ENCODE data around the gene PEAR1. TPM values are rescaled to one million over a fixed set of nuclear protein-coding genes. Genes with fewer than 3 reads are reported as not detected.

The PEAR1 gene
- total RNA-seq, 3 donors from 2014 or later = 4.0 to 15.1 (median 6.2) TPM

GRCh38 chr1:156895927-156896326, 2.4 kb downstream of the PEAR1 start:
- intact Hi-C loops (cut with DNase I; ENCODE audit: low total_unique reads) = no loop called here
- Histone ChIP-seq H3K36me3 (no peaks in the 10 kb centered on the region), H3K27me3 (peaks cover 0 to 12% of the 10 kb centered on the region in 2 donors), H3K4me1 (peaks cover 0 to 6% of the 10 kb centered on the region in 2 donors), H3K27ac (peak overlapping the region; percentile 78 to 97), H3K9me3 (no peaks in the 10 kb centered on the region), H3K4me3 (peak overlapping the region in 2 of 3 donors; percentile 40 to 48)
- TF ChIP-seq POLR2A (IDR thresholded peaks at IDR 0.05) (no peak), CTCF (IDR thresholded peaks at IDR 0.05) (no peak), POLR2AphosphoS5 (IDR thresholded peaks at IDR 0.05) (no peak)
- DNase-seq (ENCODE audit: low spot score in 2 of 2) = no peak

- Histone ChIP-seq H3K9me3 (no peaks in the 10 kb centered on the region), H3K27me3 (peaks cover 0 to 12% of the 10 kb centered on the region in 2 donors), H3K4me3 (peak overlapping the region in 2 of 3 donors; percentile 16 to 40), H3K36me3 (no peaks in the 10 kb centered on the region), H3K27ac (peak overlapping the region; percentile 78 to 97), H3K4me1 (peaks cover 0 to 9% of the 10 kb centered on the region in 2 donors)
- DNase-seq (ENCODE audit: low spot score in 2 of 2) = no peak
- intact Hi-C loops (cut with DNase I; ENCODE audit: low total_unique reads) = no loop called here
- TF ChIP-seq POLR2A (IDR thresholded peaks at IDR 0.05) (no peak), POLR2AphosphoS5 (IDR thresholded peaks at IDR 0.05) (no peak), CTCF (IDR thresholded peaks at IDR 0.05) (no peak)
Measured at GRCh38 chr1:156896490-156897033, 3.0 kb downstream of the PEAR1 start.

- intact Hi-C loops (cut with DNase I; ENCODE audit: low total_unique reads) = no loop called here
- Histone ChIP-seq H3K9me3 (no peaks in the 10 kb centered on the region), H3K27ac (peak overlapping the region; percentile 68 to 97), H3K4me3 (peak overlapping the region in 2 of 3 donors; percentile 16 to 40), H3K27me3 (peaks cover 0 to 12% of the 10 kb centered on the region in 2 donors), H3K36me3 (no peaks in the 10 kb centered on the region), H3K4me1 (peaks cover 0 to 9% of the 10 kb centered on the region in 2 donors)
- TF ChIP-seq CTCF (IDR thresholded peaks at IDR 0.05) (no peak), POLR2A (IDR thresholded peaks at IDR 0.05) (no peak), POLR2AphosphoS5 (IDR thresholded peaks at IDR 0.05) (no peak)
- no peak for DNase-seq (ENCODE audit: low spot score in 2 of 2)
Measured at GRCh38 chr1:156897078-156897825, 3.7 kb downstream of the PEAR1 start.

GRCh38 chr1:156898161-156898566, 4.6 kb downstream of the PEAR1 start:
- intact Hi-C loops (cut with DNase I; ENCODE audit: low total_unique reads) = no loop called here
- H3K9me3 ChIP-seq = no peaks in the 10 kb centered on the region

More at GRCh38 chr1:156898161-156898566, 4.6 kb downstream of the PEAR1 start:
- H3K27ac ChIP-seq = peak overlapping the region; percentile 68 to 97
- H3K27me3 ChIP-seq = peaks cover 0 to 9% of the 10 kb centered on the region in 2 donors
- no peak for TF ChIP-seq POLR2A (IDR thresholded peaks at IDR 0.05)
- TF ChIP-seq CTCF (IDR thresholded peaks at IDR 0.05) = no peak
- TF ChIP-seq POLR2AphosphoS5 (IDR thresholded peaks at IDR 0.05) = no peak
- peak overlapping the region in 1 of 3 donors; percentile 40 for H3K4me3 ChIP-seq
- no peaks in the 10 kb centered on the region for H3K36me3 ChIP-seq
- no peak for DNase-seq (ENCODE audit: low spot score in 2 of 2)
- H3K4me1 ChIP-seq = peaks cover 0 to 14% of the 10 kb centered on the region in 2 donors
